Duodenal mucosa (tissue), 2 donors: ENCODE measurements around the gene ITGB3.

Experiments used
- H3K27ac ChIP-seq: one replicate; pipeline ENCODE4 v1.7.0; 2013; ENCODE audit warnings: low read depth, low read length
- H3K27me3 ChIP-seq, 2 donors: one replicate each; pipeline ENCODE4 v1.7.0; 2013; ENCODE audit warnings: low read length in 2 of 2, control low read depth in 1 of 2; ENCODE audit not compliant: insufficient read depth in 2 of 2, control insufficient read depth in 1 of 2
- H3K36me3 ChIP-seq, 2 donors: one replicate each; pipeline ENCODE4 v1.7.0; 2013; ENCODE audit warnings: low read length in 2 of 2, control low read depth in 1 of 2; ENCODE audit not compliant: insufficient read depth in 2 of 2, control insufficient read depth in 1 of 2
- H3K4me1 ChIP-seq, 2 donors: one replicate each; pipeline ENCODE4 v1.7.0; 2013; ENCODE audit warnings: low read length in 2 of 2, control low read depth in 1 of 2; ENCODE audit not compliant: insufficient read depth in 2 of 2, control insufficient read depth in 1 of 2
- H3K4me3 ChIP-seq, 2 donors: one replicate each; pipeline ENCODE4 v1.7.0; 2013; ENCODE audit warnings: low read length in 2 of 2, low read depth in 1 of 2
- H3K9ac ChIP-seq, 2 donors: one replicate each; pipeline ENCODE4 v1.7.0; 2013; ENCODE audit warnings: low read length in 2 of 2, low read depth in 1 of 2
- H3K9me3 ChIP-seq, 2 donors: one replicate each; pipeline ENCODE4 v1.7.0; 2013; ENCODE audit warnings: low read length in 2 of 2, control low read depth in 1 of 2; ENCODE audit not compliant: control insufficient read depth in 1 of 2

ITGB3 gene

DNA sequence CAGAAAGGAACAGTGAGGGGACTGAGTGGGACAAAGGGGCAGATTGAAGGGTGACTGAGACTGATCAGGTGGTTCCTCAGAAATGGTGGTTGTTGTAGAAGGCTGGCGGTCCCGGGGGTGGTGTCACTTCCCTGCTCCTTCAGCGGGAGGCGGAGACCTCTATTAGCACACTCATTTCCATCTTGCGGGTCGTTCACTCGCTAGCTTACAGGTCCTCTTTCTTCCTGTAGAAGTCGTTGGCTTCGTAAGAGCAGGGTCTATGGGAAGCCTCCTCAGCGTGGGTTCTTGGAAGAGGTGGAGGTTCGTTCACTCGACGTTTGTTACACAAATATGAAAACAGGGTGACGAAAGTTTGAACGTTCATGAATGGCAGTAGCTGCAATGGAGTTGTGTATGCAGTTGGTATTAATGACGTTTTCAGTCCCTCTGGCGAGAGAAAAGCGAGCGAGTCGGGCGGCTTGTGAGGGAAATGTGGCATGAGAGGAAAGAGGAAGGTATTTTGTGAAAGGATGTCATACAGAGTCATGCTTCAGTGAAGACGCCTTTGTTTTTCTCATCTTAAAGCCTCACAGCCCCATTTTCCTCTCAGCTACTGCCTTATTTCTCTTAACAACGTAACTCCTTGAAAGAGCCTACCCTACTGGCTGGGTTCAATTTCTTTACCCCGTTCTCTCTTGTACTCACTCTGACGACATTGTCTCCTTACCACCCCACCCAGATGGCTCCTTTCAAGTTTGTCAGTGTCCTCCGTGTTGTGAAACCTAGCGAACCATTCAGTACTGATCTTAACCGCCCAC lies 70.8 kb downstream of the ITGB3 start:
- Histone ChIP-seq H3K9me3 (peaks cover 3 to 4% of the 10 kb centered on the region in 2 donors), H3K27me3 (no peaks in the 10 kb centered on the region), H3K36me3 (no peaks in the 10 kb centered on the region), H3K4me3 (peak overlapping the region; percentile 78 to 90), H3K4me1 (peaks cover 0 to 5% of the 10 kb centered on the region in 2 donors), H3K27ac (peak overlapping the region; percentile 89), H3K9ac (peak overlapping the region; percentile 91)

DNA sequence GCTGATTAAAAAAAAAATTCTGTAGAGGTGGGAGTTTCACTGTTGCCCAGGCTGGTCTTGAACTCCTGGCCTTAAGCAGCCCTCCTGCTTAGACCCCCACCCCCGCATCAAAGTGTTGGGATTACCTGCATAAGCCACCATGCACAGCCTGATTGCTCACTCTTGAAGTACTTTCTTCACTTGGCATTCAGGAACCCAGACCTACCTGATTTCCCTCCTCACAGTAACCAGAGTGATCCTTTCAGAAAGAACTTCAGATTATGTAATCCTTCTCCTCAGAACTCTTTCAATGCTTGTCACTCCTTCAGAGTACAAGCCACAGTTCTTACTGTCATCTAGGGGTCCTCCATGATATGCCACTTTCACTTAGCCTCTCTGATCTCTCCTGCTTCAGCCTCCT lies 71.5 kb downstream of the ITGB3 start:
- Histone ChIP-seq H3K27me3 (no peaks in the 10 kb centered on the region), H3K4me3 (peak overlapping the region in 1 of 2 donors; percentile 90), H3K9me3 (peaks cover 3 to 4% of the 10 kb centered on the region in 2 donors), H3K36me3 (no peaks in the 10 kb centered on the region), H3K9ac (no peak overlapping the region), H3K27ac (no peak overlapping the region), H3K4me1 (peaks cover 0 to 5% of the 10 kb centered on the region in 2 donors)

DNA sequence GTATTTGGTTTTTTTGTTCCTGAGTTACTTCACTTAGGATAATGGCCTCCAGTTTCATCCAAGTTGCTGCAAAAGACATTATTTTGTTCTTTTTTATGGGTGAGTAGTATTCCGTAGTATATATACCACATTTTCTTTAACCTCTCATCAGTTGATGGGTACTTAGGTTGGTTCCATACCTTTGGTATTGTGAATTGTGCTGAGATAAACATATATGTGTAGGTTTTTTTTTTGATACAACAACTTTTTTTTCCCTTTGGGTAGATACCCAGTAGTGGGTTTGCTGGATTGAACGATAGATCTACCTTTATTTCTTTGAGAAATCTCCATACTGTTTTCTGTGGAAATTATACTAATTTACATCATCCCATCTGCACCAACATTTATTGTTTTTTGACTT lies 76.9 kb downstream of the ITGB3 start:
- no peaks in the 10 kb centered on the region for H3K4me1 ChIP-seq
- no peak overlapping the region for H3K27ac ChIP-seq
- no peak overlapping the region for H3K9ac ChIP-seq
- no peaks in the 10 kb centered on the region for H3K27me3 ChIP-seq
- H3K4me3 ChIP-seq, result no peak overlapping the region
- no peaks in the 10 kb centered on the region for H3K9me3 ChIP-seq
- no peaks in the 10 kb centered on the region for H3K36me3 ChIP-seq

DNA sequence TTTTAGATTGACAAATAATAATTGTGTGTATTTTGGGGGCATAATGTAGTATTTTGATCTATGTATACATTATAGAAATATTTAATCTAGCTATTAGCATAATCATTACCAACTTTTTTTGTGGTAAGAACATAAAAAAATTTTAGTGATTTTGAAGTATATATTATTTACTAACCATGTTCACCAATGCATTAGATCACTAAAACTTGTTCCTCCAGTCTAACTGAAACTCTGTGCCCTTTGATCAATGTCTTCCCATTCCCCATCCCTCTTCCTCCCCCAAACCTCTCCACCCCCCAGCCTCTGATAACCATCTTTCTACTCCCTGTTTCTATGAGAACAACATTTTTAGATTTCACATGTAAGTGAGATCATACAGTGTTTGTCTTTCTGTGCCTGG lies 78.7 kb downstream of the ITGB3 start:
- Histone ChIP-seq H3K9me3 (no peaks in the 10 kb centered on the region), H3K9ac (no peak overlapping the region), H3K4me3 (no peak overlapping the region), H3K27me3 (no peaks in the 10 kb centered on the region), H3K4me1 (no peaks in the 10 kb centered on the region), H3K27ac (no peak overlapping the region), H3K36me3 (peaks cover 0 to 2% of the 10 kb centered on the region in 2 donors)

DNA sequence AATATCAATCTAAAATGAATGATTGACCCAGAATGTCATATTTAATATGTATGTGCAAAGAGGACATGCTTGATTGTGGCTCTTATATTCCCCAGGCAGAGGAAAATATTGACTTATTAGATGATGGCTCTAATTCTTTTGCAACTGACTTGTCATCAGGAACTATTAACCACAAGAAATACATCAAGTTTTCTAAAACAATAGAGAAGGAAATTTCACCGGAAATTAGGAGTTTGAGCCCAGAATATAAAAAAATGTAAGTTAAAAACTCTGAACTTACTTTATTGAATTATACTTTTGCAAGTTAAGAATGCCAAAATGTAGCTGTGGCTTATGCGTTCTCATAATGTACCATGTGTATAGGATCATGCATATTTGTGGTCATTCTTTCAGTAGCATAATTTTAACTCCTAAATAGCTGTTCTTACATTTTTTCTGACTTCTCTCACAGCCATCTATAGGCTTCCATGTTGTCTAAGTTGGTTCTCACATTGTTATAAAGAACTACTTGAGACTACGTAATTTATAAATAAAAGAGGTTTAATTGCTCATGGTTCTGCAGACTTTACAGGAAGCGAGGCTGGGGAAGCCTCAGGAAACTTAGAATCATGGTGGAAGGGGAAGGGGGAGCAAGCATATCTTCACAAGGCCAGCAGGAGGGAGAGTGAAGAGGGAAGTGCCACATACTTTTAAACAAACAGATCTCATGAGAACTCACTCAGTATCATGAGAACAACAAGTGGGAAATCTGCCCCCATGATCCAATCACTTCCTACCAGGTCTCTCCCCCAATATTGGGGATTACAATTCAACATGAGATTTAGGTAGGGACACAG lies 81.7 kb downstream of the ITGB3 start:
- Histone ChIP-seq H3K27me3 (no peaks in the 10 kb centered on the region), H3K27ac (no peak overlapping the region), H3K4me1 (no peaks in the 10 kb centered on the region), H3K9ac (no peak overlapping the region), H3K36me3 (peaks cover 0 to 2% of the 10 kb centered on the region in 2 donors), H3K9me3 (no peaks in the 10 kb centered on the region), H3K4me3 (no peak overlapping the region)

DNA sequence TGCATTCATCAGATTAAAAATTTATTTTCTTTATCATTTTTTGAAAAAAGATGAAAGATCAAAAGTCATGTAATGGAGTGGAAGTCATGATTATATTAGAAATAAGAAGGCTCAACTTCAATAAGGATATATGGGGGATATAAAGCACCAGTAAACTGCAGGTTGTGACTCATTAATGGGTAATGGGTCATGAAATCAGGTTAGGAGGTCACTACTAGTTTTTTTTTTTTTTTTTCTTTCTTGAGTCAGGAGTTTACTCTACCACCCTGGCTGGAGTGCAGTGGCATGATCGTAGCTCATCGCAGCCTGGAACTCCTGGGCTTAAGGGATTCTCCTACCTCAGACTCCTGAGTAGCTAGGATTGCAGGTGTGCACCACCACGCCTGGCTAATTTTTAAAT lies 84.4 kb downstream of the ITGB3 start:
- H3K27me3 ChIP-seq, result no peaks in the 10 kb centered on the region
- H3K27ac ChIP-seq, result no peak overlapping the region
- H3K4me1 ChIP-seq, result no peaks in the 10 kb centered on the region
- H3K9me3 ChIP-seq, result no peaks in the 10 kb centered on the region
- H3K4me3 ChIP-seq, result no peak overlapping the region
- H3K9ac ChIP-seq, result no peak overlapping the region
- H3K36me3 ChIP-seq, result peaks cover 0 to 2% of the 10 kb centered on the region in 2 donors

DNA sequence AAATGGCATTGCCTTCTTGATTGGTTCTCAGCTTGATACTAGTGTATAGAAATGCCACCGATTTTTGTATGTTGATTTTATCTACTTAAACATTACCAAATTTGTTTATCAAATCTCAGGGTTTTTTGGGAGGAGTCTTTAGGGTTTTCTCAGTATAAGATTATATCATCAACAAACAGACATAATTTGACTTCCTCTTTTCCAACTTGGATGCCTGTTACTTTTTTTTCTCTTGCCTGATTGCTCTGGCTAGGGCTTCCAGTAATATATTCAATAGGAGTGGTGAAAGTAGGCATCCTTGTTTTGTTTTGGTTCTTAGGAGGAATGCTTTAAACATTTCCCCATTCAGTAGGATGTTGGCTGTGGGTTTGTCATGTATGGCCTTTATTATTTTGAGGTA lies 99.2 kb downstream of the ITGB3 start:
- H3K9me3 ChIP-seq, result no peaks in the 10 kb centered on the region
- H3K27me3 ChIP-seq, result no peaks in the 10 kb centered on the region
- H3K36me3 ChIP-seq, result peaks cover 0 to 4% of the 10 kb centered on the region in 2 donors
- no peak overlapping the region for H3K4me3 ChIP-seq
- H3K27ac ChIP-seq, result no peak overlapping the region
- no peak overlapping the region for H3K9ac ChIP-seq
- H3K4me1 ChIP-seq, result no peaks in the 10 kb centered on the region

DNA sequence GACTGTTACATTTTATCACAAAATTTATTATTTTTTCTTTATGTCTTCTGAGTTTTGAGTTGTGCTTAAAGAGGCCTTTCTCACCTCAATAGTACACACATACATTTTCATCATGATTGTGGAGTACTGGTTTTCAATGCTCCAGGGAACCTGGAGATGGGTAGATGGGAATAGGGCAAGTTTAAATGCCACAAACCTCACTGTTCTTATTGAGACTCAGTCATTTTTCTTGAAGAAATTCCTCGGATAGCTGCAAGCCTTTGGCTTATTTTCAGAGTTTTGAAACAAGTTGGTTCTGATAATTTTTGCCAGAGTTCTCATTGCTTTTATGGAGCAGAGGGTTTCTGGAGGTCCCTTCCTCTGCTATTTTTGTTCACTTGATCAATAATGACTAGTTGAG lies 105.0 kb downstream of the ITGB3 start:
- no peak overlapping the region for H3K9ac ChIP-seq
- no peaks in the 10 kb centered on the region for H3K9me3 ChIP-seq
- no peaks in the 10 kb centered on the region for H3K27me3 ChIP-seq
- no peak overlapping the region for H3K27ac ChIP-seq
- H3K36me3 ChIP-seq, result peaks cover 0 to 4% of the 10 kb centered on the region in 2 donors
- no peak overlapping the region for H3K4me3 ChIP-seq
- no peaks in the 10 kb centered on the region for H3K4me1 ChIP-seq
